LNCaP clone FGC (cell line): ENCODE results near the gene LPP.

ENCODE experiments used
- DNase-seq: peaks from one replicate; pipeline ENCODE4 v3.0.0-alpha.2; 2011; ENCODE audit warnings: low read depth
- H3K4me3 ChIP-seq: 2 replicates; pipeline ENCODE4 v1.5.1; 2011; ENCODE audit warnings: mild to moderate bottlenecking, low read depth, low read length, control low read depth
- TF ChIP-seq, protein P1 (sequence below): IDR thresholded peaks from 2 replicates; pipeline ENCODE4 v1.5.1; 2012; ENCODE audit warnings: mild to moderate bottlenecking; ENCODE audit not compliant: control insufficient read depth, insufficient read depth; ENCODE audit errors: extremely low read depth

The LPP gene

DNA sequence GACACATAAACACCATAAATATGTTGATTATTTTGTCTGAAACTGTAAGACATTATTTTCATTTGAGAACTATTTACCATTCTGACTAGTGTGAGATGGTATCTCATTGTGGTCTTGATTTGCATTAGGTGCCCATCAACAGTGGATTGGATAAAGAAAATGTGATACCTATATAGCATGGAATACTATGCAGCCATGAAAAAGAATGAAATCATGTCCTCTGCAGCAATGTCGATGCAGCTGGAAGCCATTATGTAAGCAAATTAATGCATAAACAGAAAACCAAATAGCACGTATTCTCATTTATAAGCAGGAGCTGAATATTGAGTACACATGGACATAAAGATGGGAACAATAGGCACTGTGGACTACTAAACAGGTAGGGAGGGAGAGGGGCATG is 759.1 kb downstream of the LPP start:
- no peak for DNase-seq
- H3K4me3 ChIP-seq = no peak overlapping the region
- TF ChIP-seq, protein P1, sequence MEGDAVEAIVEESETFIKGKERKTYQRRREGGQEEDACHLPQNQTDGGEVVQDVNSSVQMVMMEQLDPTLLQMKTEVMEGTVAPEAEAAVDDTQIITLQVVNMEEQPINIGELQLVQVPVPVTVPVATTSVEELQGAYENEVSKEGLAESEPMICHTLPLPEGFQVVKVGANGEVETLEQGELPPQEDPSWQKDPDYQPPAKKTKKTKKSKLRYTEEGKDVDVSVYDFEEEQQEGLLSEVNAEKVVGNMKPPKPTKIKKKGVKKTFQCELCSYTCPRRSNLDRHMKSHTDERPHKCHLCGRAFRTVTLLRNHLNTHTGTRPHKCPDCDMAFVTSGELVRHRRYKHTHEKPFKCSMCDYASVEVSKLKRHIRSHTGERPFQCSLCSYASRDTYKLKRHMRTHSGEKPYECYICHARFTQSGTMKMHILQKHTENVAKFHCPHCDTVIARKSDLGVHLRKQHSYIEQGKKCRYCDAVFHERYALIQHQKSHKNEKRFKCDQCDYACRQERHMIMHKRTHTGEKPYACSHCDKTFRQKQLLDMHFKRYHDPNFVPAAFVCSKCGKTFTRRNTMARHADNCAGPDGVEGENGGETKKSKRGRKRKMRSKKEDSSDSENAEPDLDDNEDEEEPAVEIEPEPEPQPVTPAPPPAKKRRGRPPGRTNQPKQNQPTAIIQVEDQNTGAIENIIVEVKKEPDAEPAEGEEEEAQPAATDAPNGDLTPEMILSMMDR = no peak

DNA sequence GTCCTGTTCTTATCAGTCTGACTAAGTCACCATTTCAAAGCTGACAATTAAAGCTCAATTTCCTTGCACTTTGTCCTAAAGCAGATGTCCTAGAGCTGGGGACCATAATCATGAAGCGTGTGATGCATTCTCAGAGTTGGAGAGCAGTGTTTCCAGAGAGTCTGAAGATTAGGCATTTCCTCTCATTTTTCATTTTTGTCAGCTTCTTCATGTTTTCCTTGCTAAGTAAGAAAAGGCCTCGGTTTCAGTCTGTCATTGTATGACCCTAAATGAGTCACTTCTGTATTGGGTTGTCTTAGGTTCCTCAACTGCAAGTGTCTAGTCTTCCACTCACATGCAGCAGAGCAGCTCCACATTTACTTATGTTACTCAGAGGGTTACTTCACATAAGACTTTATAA is 760.6 kb downstream of the LPP start:
- TF ChIP-seq, protein P1 = no peak
- DNase-seq = no peak
- H3K4me3 ChIP-seq = no peak overlapping the region

DNA sequence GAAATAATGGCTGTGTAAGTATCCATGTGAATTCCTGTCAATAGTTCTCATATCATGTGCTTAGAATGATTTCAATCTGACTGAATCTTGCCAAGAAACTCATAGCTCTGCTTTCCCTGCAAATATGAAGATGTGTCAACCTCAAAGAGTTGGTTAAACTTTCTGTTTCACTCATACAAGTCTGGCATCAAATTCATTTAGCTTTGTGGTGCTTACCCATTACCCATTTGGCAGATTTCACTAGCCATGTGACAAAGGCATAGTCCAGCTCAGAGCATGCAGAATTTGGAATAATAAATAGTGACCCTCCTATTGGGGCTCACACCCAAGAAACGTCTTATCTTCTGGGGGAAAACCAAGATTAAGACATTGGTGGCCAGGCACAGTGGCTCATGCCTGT is 761.2 kb downstream of the LPP start:
- TF ChIP-seq, protein P1 = no peak
- no peak overlapping the region for H3K4me3 ChIP-seq
- no peak for DNase-seq

DNA sequence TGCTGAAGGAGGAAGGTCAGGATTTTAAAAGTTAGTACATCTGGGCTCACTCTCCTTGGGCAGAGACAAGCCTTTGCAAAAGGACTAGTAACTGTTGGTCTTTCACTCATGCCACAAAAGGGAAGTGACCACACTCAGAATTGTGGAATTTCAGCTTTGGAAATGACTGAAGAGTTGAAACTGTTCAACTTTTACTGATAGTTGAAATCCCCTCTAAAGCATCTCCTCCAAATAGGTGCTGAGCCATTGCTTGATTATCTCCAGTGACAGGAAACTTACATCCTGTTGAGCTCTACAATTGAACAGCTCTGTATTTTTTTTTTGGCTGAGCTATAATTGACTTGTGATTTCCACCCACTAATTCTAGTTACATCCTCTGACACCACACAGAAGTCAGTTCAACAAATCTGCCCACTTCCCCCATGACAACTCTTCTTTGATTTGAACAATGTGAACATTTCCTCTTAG is 763.0 kb downstream of the LPP start:
- no peak for DNase-seq
- TF ChIP-seq, protein P1 = no peak

DNA sequence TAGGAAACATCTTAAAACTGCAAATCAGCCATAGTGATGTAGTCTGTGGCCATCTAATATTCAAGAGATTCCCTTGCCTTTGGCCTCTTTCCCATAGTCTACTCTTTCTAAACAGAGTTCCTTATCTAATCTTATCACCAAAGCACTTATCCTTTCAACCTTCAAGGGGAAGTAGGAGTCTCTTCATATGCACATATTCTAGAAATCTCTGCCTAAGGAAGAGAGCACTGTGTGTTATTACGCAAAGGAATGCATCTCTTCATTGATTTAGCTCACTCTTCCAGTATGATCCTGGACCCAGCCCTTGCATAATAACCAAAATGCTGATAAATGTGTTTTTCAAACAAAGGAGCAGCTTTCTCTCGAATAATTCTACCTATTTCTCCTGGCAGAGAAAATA is 764.1 kb downstream of the LPP start:
- no peak for DNase-seq
- TF ChIP-seq, protein P1 = no peak
- H3K4me3 ChIP-seq = no peak overlapping the region

More for the DNA sequence above, 763.0 kb downstream of the LPP start:
- H3K4me3 ChIP-seq = no peak overlapping the region

DNA sequence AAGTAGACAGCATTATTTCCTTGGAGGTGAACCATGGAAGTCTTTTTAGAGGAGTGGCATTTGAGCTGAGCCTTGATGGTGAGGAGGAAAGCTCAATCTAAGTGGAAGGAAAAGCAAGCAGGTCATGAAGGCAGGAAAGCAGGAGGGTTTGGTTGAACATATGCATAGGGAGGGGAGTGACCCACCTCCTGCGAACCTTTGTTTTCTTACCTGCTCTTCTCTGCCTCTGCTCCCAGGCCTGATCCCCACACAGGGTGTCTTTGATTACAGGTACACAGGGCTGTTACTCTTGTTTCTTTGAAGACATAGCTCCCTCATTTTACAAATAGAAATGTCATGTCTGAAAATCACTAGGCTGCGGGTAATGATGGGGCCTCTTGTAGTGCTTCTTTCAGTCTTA is 769.7 kb downstream of the LPP start:
- DNase-seq = no peak
- no peak overlapping the region for H3K4me3 ChIP-seq
- TF ChIP-seq, protein P1 = no peak

DNA sequence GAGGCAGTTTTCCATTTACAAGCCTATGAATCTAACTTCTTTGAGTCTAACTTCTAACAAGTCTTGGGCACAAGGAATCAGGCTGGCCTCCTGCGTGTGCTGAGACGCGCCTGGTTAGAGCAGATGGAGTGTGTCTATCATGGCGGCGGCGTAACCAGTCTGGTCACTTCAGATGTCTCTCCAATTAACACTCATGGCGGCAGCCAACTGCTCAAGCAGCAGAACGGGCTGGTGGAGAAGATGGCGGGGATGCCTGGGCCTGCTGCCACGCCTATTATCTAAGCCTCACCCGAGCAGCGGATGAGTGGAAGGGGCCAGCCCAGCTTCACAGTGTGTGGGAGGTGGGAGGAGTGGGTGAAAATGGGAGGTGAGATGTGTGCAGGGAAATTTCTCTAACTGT is 771.4 kb downstream of the LPP start:
- TF ChIP-seq, protein P1 = no peak
- no peak for DNase-seq
- no peak overlapping the region for H3K4me3 ChIP-seq
